PFSK-1 (cell line): Measurements from ENCODE around the gene INPP5A.

Source experiments
- FOXP2 ChIP-seq: optimal IDR thresholded peaks from 2 replicates; pipeline ENCODE3; 2011; ENCODE audit warnings: borderline replicate concordance, control low read depth, inconsistent platforms; ENCODE audit not compliant: insufficient read depth; ENCODE audit errors: extremely low read length, extremely low read depth
- POLR2AphosphoS5 ChIP-seq: IDR thresholded peaks from 2 replicates; pipeline ENCODE4 v1.6.1; 2012; ENCODE audit warnings: low read depth, mild to moderate bottlenecking, control low read depth, low read length, moderate library complexity
- REST ChIP-seq, 2 experiments: IDR thresholded peaks; 2 replicates each; pipeline versions ENCODE4 v1.6.1 to v1.8.0; 2011 to 2012; ENCODE audit warnings: low read depth in 2 of 2, low read length in 2 of 2, control low read depth in 1 of 2, inconsistent platforms in 1 of 2, mild to moderate bottlenecking in 1 of 2, moderate library complexity in 1 of 2; ENCODE audit not compliant: insufficient read depth in 1 of 2
- TAF1 ChIP-seq: IDR thresholded peaks from 2 replicates; pipeline ENCODE4 v1.6.1; 2012; ENCODE audit warnings: low read length, control low read depth, borderline replicate concordance; ENCODE audit not compliant: insufficient read depth

GRCh38 chr10:132750936-132751335, 213.3 kb downstream of the INPP5A start:
- TF ChIP-seq REST (IDR thresholded peaks at IDR 0.05; ENCODE audit: insufficient read depth in 1 of 2, low read depth in 2 of 2, low read length in 2 of 2), result no peak
- TF ChIP-seq TAF1, result no peak
- no peak for TF ChIP-seq POLR2AphosphoS5
- no peak for TF ChIP-seq FOXP2
